HG03139 (cell line): Measurements from ENCODE around the gene KMO.
A peak's percentile ranks its signal among the peaks of the same experiment; 100 is the strongest.

Experiments used
- ATAC-seq: cut with Tn5 transposase; IDR thresholded peaks from one replicate; pipeline ENCODE4 v1.9.1; 2021; ENCODE audit not compliant: unreplicated experiment

KMO gene

DNA sequence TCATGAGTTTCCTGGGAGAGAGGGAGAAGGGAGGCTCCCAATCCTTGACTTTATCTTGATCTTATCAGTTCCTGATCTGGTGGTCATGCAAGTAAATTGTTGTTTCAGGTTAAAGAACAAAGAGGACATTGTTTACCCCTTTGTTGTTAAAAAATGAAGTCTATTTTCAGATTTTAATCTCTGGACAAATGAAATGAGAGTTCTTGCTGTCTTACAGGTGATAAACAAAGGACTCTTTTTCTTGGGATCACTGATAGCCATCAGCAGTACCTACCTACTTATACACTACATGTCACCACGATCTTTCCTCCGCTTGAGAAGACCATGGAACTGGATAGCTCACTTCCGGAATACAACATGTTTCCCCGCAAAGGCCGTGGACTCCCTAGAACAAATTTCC, 59.6 kb downstream of the KMO start:
- no peak for ATAC-seq

DNA sequence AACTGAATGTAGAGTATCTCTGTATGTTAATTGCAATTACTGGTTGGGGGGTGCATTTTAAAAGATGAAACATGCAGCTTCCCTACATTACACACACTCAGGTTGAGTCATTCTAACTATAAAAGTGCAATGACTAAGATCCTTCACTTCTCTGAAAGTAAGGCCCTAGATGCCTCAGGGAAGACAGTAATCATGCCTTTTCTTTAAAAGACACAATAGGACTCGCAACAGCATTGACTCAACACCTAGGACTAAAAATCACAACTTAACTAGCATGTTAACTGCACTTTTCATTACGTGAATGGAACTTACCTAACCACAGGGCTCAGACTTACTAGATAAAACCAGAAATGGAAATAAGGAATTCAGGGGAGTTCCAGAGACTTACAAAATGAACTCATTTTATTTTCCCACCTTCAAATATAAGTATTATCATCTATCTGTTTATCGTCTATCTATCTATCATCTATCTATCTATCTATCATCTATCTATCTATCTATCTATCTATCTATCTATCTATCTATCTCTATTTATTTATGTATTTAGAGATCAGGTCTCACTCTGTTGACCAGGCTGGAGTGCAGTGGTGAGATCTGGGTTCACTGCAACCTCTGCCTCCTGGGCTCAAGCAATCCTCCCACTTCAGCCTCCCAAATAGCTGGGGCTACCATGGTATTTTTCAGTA, 60.2 kb downstream of the KMO start:
- ATAC-seq = no peak

DNA sequence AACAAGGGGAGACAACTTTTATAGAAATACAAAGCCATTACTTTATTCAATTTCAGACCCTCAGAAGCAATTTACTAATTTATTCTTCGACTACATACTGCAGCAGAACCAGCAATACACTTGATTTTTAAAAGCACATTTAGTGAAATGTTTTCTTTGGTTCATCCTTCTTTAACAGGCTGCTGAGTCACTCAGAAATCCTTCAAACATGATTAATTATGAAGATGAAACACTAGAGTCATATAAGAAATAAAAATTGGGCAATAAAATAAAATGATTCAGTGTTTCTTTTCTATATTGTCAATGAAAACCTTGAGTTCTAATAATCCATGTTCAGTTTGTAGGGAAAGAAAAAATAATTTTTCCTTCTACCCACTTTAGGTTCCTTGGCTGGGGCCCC, 61.0 kb downstream of the KMO start:
- ATAC-seq = no peak

DNA sequence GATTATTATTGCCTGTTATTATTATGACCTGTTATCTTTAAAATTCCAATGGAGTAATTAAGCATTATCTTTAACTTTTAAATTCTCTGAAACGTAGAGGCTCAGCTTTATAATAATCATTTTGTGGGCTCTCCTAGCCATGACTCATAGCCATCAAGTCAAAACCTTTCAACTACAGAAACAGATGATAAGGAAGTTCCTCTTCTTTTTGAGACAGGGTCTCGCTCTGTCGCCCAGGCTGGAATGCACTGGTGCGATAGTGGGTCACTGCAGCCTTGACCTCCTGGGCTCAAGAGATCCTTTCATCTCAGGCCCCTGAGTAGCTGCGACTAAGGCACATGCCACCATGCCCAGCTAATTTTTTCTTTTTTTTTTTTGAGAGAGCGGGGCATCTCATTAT, 64.5 kb downstream of the KMO start:
- no peak for ATAC-seq

DNA sequence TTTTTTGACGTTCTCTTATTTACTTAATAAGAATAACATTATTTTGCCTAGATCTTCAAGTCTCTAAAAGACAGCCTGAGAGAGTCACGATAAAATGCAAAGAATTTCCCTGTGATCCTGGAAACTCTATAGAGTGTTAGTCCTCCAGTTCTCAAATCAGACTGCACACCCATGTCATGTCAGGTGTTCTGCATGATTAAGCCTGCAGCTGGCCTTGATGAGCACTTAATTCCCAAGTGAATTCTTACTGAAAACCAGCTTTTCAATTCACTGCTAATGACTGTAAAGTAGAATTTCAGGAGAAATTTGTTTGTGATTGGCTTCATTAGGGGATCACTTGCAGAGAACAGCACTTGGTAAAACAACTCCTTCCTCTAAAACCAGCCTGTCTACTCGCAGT, 66.1 kb downstream of the KMO start:
- peak; percentile 36 for ATAC-seq

DNA sequence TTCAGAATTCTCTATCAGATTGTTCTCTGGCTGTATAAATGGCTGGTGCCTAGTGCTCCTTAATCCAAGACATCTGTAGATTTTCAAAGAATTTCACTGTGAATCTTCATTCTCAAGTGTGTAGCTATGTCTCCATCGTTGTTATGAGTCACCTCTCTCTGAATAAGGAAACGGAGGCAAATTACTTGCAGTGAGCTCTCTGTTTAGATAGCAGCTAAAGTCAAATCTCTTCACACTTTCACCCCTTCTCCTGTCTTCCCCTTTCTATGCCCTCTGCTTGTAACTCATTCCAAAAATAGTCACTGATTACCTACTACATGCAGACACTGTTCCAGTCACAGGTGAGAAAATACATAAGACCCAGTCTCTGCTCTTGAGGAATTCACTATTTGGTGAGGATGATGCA, 68.3 kb downstream of the KMO start:
- peak; percentile 82 for ATAC-seq

DNA sequence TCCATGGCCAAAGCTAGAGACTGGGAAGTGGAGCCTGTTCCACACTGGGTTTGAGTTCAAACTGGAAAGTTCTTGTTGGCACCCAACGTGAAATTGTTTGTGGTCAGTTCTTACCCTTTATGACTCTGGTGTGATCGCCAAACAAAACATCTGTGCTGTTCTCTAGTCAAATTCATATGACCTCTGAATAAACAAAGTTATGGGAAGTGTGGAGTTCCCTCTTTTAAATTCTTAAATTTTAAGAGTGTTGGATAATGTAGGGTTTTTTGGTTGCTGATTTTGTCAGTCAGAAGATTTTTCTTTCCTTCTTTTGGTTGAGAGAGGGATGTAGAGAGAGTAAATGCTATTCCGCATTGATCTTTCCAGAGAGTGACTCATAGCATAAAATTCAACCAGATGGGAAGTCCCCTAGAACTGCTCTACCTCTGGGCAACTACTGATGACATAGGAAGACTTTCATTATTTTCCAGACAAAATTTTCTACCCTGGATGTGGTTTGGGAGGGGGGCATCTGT, 71.6 kb downstream of the KMO start:
- ATAC-seq = no peak

DNA sequence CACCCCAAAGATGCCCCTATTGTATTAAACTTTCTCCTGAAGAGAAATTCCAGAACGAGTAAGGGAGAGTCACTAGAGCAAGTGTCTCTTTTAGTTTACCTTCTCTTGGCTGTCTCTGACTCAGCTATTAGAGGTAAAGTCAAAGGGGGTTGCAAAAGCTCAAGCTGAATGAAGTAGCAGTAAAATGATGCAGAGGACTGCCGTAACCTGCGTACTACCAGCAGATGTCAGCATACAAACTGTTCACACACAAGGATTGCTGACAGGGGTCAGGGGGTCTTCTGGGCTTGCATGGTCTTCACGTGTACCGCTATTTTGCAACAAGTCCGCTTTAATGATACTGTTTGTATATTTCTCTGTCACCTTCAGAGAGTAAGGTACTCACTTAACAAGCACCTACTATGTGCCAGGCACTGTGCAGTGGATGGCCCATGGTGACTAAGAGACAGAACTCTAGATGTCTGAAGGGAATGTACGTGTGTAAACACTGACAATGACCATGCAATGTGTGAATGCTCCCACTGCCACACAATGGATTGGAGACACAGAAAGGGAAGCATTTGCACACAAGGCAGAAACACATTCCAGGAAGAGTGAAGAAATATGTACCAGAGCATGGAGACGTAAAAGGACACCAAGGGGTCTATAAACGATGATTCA, 73.1 kb downstream of the KMO start:
- ATAC-seq = no peak

DNA sequence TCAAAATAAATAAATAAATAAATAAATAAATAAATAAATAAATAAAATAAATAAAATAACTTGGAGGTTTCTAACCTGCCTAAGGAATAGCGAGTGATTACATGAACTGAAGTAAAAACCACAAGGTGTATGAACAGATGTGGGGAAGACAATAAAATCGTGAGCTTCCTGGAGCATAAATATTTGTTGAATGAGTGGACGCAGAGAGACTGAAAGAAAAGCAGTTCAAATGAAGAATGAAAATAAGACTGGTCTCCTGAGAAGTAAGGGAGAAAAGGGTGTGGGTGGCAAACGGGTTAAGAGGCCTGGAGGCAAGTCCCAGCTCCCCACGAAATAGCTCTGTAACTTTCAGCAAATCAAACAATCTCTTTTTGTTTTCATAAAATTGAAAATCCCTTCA, 74.4 kb downstream of the KMO start:
- no peak for ATAC-seq

DNA sequence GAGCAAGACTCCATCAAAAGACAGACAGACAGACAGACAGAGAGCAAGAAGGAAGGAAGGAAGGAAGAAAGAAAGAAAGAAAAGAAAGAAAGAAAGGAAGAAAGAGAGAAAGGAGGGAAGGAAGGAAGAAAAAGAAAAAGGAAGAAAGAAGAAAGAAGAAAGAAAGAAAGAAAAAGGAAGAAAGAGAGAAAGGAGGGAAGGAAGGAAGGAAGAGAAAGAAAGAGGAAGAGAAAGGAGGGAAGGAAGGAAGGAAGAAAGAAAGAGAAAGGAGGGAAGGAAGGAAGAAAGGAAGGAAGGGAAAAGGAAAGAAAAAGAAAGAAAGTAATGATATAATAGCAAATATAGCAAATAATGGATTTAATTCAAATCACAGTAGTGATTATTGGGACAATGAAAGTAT, 75.3 kb downstream of the KMO start:
- ATAC-seq = no peak

DNA sequence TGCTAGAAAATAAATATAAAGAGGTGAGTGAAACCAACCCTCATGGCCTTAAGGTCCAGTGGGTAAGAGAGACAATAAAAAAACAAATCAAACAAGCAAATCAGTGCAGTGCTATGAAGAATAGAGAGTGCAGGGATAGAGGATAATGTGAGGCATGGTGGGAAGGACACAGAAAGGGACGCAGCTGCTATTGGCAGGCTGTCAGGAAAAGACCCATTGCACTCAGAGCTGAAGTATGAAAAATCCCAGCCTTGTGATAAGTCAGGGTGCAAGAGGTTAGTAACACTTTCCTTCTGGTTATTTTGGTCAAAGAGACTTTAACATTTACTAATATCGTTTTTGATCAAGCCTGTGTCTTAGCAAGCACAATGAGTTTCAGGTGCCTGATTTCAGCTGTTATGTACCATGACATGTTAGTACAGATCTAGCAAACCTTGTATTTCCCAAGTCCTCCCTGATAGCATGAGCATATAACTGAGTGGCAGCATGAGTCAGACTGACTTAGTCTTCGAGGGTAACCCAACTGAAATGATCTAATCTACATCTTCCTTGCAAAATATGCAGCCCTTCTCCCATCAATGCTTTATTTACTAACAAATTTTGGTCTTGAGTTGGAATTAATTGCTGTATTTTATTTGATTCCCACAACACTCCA, 76.3 kb downstream of the KMO start:
- ATAC-seq = no peak

DNA sequence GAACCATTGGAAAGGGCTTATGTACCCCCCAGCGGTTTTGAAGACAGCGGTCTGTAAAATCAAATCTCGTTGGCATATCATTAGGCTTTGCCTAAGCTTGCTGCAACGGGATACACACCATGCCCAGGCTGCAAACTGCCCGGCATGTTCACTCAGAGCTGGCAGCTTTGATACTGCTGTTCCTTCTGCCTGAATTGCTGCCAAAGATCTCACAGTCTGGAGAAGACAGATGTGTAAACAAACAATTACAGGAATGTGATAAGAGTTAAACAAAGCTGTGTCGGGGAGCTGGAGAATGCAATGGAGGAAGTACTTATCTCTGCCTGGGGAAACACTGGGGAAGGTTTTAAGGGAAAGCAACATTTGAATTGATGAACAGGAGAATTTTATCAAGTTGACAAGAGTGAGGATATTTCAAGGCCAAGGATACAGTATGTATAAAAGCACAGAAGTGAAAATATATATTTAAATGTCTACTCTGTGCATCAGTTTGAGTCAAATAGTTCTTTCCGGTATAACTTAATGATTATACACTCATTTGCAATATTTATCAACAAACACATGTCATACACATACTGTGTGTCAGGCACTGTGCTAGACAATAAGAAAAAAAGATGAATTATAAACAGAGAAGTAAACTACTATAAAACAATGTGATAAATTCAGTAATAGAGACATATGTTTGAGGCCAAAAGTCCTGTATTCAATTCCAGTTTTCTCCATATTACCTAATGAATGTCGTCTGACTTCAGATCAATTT, 78.1 kb downstream of the KMO start:
- ATAC-seq = no peak

DNA sequence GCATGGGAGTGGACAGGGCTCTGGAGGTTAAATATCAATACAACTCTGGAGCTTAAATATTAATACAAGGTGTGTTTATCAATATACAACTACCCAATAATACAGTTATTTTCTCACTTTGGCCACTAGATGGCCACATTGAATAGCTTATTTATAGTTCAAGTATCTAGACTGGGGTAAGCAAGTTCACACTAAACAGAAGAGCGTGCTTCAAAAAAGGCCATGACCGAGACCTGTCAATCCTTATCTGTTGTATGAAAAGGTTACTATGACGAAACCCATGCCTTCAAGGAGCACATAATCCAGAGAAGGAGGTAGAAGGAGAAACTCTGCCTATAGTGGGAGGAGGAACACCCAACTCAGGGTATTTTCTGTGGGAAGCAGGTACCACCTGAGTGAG, 78.9 kb downstream of the KMO start:
- ATAC-seq = peak; percentile 94

DNA sequence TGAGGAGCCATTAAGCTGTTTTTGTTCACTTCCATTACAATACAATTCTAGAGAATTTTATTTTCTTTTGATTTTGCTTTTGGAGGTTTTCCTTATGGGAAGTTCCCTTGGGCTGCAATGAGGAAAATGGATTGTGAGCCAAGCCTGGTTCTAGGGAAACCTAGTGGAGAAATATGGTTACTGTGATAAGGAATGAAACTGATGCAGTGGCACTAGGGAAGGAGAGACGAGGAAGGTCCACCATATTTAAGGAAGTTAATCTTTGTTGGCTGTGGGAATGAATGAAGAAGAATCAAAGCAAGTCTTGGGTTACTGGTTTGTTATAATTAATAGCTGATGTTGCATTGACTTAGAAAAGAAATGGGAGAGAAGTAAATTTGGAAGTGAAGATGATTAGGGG, 79.6 kb downstream of the KMO start:
- ATAC-seq = no peak

DNA sequence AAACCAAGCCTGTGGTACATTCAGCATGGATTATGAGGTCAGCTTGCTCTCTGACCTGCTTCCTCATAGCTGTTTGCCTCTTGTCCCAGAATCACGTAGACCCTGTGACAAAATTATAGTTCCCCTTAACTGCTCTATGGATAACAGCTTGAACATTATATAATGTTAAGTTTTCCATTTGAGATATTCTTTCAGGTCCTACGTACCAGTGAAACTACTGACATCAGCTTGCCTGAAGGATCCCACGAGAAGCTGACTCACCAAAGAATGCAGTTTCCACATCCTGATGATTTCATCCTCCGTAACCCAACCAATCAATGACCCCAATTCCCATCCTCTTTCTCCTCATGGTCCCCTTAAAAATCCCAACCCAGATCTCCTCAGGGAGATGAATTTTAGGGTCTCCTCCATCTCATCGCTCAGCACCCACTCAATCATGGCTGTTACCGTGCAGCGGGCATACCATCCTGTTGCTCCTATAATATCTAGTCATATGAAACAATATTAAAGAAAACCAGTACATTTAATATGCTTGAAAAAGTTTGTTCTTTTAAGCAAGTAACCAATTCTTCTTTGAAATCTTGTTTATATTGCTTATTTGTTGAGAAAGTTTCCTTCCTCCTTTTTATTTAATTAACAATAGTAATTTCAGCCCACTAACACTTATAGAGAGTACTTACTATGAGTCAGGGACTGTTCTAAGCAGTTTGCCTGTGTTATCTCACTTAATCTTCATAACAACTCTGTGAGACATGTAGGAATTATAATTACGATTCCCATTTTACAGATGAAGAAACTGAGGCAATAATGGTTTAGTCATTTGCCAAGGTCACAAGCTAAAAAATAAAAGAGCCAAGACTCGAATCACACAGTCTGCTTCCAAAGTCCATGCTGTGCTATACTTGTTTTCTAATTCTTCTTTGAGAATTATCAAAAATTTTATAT, 80.6 kb downstream of the KMO start:
- ATAC-seq = no peak

DNA sequence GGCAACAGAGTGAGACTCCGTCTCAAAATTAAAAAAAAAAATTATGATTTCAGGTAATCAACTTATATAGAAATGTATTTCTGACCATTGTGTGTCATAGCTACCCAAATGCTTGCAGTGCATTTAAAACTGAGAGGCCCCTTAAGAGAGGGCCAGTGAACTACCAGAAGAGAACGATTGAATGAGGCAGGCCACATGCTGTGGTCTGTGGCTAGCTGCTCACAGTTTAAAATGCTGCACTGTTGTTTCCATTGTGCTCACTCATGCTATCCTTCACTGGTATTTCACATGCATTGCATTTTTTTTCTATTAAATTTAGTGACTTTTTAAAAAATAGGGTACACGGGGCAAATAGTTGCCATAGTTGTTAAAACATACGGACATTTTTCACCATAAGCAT, 82.0 kb downstream of the KMO start:
- no peak for ATAC-seq

DNA sequence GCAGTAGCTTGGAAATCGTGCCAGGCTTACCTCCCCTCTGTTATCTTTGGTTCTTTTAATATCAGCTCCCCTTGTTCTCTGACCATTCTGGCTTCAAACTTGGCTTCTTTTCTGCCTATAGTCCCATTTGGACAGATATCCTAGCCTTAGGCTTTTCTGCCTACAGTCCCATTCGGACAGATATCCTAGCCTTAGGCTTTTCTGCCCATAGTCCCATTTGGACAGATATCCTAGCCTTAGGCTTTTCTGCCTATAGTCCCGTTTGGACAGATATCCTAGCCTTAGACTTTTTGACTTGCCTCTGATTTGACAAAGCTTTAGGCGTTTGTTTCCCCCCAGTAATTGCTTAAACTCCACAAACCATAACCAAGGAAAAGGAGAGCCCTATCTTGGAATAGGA, 82.4 kb downstream of the KMO start:
- no peak for ATAC-seq

DNA sequence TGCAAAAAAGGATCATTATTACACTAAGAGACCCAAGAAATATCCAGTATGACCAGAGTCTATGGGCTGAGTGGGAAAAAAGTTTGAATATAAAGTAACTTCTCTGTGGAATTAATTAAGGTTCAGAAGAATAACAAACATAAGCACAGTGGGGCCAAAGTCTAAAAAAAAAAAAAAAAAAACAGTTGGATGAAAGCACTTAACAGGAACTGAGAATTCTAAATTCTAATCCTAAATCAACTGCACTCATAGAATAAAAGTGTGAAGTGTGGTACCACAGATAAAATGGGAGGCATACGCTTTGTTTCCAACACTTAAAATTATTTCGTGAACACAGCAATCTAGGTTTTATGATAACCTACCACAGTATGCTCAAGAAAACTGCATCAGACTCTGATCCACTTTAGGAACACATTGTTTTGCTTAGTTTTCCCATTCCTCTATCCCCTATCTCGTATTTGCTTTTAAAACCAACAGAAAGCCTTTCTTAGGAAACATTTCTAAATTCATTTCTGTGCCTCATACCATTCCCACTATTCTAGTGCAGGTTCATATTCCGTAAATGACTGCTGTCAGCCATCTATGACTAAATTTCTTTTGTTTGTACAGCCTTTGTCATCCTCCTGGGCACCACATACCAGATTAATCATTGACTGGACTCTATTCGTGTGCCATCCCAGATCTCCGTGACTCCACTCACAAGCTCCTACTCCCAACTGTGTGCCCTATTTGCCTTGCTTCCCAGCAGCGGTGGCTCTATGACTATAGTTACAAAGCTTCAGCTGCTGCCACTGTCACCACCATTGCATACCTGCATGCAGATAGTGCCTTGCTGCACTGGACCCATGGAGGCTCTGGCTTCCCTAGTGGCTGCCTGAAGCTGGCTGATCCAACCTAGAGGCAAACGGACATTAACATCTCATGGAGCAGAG, 83.1 kb downstream of the KMO start:
- ATAC-seq = no peak

DNA sequence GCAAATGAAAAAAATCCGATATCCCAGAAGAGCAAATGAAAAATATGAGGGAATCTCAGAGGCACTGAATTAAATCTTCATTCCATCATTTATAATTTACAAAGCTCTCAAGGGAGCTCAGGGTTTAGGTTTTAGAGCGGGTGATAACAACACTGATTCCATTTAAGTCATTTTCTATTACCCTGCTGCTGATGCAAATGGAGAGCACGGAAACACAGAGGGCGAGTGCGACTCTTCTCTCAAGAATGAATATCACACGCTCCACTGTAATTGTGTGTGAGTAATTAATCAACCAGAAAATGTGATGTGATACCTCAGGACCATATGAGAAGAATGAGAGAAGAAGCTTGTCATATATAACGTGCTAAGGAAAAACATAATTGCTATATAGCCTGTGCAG, 85.2 kb downstream of the KMO start:
- ATAC-seq = no peak
